Sciatic nerve (tissue), 2 donors: ENCODE results near the gene TTLL12. TPM values are rescaled to one million over a fixed set of nuclear protein-coding genes. Genes with fewer than 3 reads are reported as not detected.
A peak's percentile ranks its signal among the peaks of the same experiment; 100 is the strongest.

Experiments used
- ATAC-seq: fragments of 200-7000 bp; cut with Tn5 transposase; one replicate; pipeline ENCODE4 v1.9.1; 2020; ENCODE audit warnings: mild to moderate bottlenecking, moderate library complexity
- DNase-seq: peaks from one replicate; pipeline ENCODE4 v3.0.0-alpha.2; 2020; ENCODE audit warnings: low spot score
- intact Hi-C: fragments of 100-400 bp; cut with DNase I; formaldehyde crosslinking; loops from one replicate; pipeline ENCODE4 v1.14.2; 2022
- total RNA-seq: library from RNA; stranded (reverse); fragmentation: NEBNext Ultra II Directional; extraction: Animal tissue kit (Norgen Biotek cat#: 25700); gene quantifications from one replicate; pipeline ENCODE4 v1.2.1, GENCODE V29; 2021
- donor health status: DM: no; HTN: no; CAD: no.
- donor health status: DM: no; HTN: no; CAD: no.

TTLL12 gene
- total RNA-seq, 1 donor from 2014 or later = 24.3 TPM

- no peak for DNase-seq
- intact Hi-C loops = no loop called here
- ATAC-seq = no peak
Measured at GRCh38 chr22:43202756-43203410, 15.9 kb upstream of the TTLL12 start.

GRCh38 chr22:43202326-43202725 is 15.4 kb upstream of the TTLL12 start:
- intact Hi-C loops = no loop called here
- no peak for ATAC-seq
- DNase-seq = no peak

- DNase-seq = no peak
- intact Hi-C loops = no loop called here
- ATAC-seq = no peak
Measured at GRCh38 chr22:43201486-43202219, 14.7 kb upstream of the TTLL12 start.

GRCh38 chr22:43200555-43200954 is 13.6 kb upstream of the TTLL12 start:
- DNase-seq (no peak), ATAC-seq (no peak)
- intact Hi-C loops = no loop called here

- intact Hi-C loops = no loop called here
- ATAC-seq = no peak
- no peak for DNase-seq
Measured at GRCh38 chr22:43200031-43200430, 13.1 kb upstream of the TTLL12 start.

GRCh38 chr22:43199541-43199940 is 12.6 kb upstream of the TTLL12 start:
- ATAC-seq (no peak), DNase-seq (no peak)
- intact Hi-C loops = no loop called here

- ATAC-seq (no peak), DNase-seq (no peak)
- intact Hi-C loops = no loop called here
Measured at GRCh38 chr22:43198936-43199335, 12.0 kb upstream of the TTLL12 start.

GRCh38 chr22:43198126-43198525 is 11.2 kb upstream of the TTLL12 start:
- intact Hi-C loops = no loop called here
- peak; percentile 24 for ATAC-seq
- no peak for DNase-seq

- intact Hi-C loops = no loop called here
- DNase-seq = no peak
- peak; percentile 13 for ATAC-seq
Measured at GRCh38 chr22:43197271-43197941, 10.5 kb upstream of the TTLL12 start.

GRCh38 chr22:43191831-43192230 is 4.9 kb upstream of the TTLL12 start:
- DNase-seq = no peak
- no peak for ATAC-seq
- intact Hi-C loops = no loop called here

- intact Hi-C loops = no loop called here
- DNase-seq = no peak
Measured at GRCh38 chr22:43188829-43189545, 2.1 kb upstream of the TTLL12 start.

GRCh38 chr22:43187171-43188099 is 501 bp upstream of the TTLL12 start:
- intact Hi-C loops = no loop called here
- DNase-seq (peak; percentile 98), ATAC-seq (peak; percentile 93)

More at GRCh38 chr22:43188829-43189545, 2.1 kb upstream of the TTLL12 start:
- ATAC-seq = no peak

GRCh38 chr22:43185860-43186261 is 1.1 kb downstream of the TTLL12 start:
- ATAC-seq (peak; percentile 4), DNase-seq (peak; percentile 80)
- intact Hi-C loops = no loop called here

- ATAC-seq = no peak
- DNase-seq = no peak
- intact Hi-C loops = no loop called here
Measured at GRCh38 chr22:43183496-43184277, 3.2 kb downstream of the TTLL12 start.

GRCh38 chr22:43182726-43183125 is 4.2 kb downstream of the TTLL12 start:
- intact Hi-C loops = no loop called here
- DNase-seq (no peak), ATAC-seq (no peak)

GRCh38 chr22:43182118-43182517 is 4.8 kb downstream of the TTLL12 start:
- DNase-seq = no peak
- intact Hi-C loops = no loop called here
- no peak for ATAC-seq

GRCh38 chr22:43181321-43182076 is 5.4 kb downstream of the TTLL12 start:
- DNase-seq = no peak
- intact Hi-C loops = no loop called here
- ATAC-seq = no peak
